ENCODE data around the gene PFKFB1.

PFKFB1 gene

GRCh38 chrX:54994099-54994498 lies at the start of gene PFKFB1:
Gene PFKFB1, minus strand, starts transcription at chrX:54994188. Its CDS starts 181 bp downstream, at chrX:54994007.
- DNase-seq, result no peak

- no peak for DNase-seq
Measured at GRCh38 chrX:55041514-55041913, 47.5 kb upstream of the PFKFB1 start.

DNA sequence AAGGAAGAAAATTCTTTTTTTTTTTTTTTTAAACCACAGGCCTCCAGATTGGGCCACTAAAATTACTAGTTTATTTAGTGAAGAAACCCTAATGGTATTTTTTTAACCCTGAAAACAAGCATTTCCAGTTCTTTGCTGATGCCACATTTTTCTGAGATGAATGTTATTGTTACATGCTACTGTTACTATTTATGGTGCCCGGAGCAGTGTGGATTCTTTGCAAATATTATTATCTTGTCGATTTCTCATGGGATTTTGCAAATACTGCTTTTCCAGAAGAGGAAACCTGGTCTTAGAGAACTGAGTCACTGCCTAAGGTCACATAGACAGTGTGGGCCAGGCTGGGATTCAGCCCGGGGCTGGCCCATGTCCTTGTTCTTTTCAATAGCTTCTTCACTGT lies 45.5 kb upstream of the PFKFB1 start:
- DNase-seq, result no peak

DNA sequence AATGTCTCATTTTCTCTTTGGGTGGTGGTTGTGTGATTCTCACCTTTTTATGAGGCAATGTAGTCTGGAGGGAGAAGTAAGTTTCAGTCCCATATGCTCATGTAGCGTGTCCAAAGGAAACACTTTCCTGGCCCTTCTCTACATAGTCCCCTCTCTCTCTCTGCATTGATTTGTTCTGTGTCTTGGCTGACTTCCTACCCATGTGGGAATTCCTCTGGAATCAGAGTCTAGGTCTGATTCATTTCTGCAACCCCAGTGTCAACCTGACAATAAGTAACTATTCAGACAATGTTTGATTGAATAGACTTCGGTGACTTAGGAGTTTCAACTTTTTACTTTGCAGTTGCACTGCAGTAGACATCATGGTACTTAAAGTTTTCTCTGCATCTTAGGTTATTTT lies 39.4 kb upstream of the PFKFB1 start:
- DNase-seq, result no peak

GRCh38 chrX:55030271-55031205 lies 36.5 kb upstream of the PFKFB1 start, which contains the start of gene ALAS2:
Gene ALAS2, minus strand, starts transcription at chrX:55030977. Its CDS starts 4,977 bp downstream, at chrX:55026000.
- no peak for DNase-seq

GRCh38 chrX:55029291-55029690 lies 35.3 kb upstream of the PFKFB1 start:
- no peak for DNase-seq

GRCh38 chrX:55028611-55029010 lies 34.6 kb upstream of the PFKFB1 start:
- DNase-seq, result no peak

DNA sequence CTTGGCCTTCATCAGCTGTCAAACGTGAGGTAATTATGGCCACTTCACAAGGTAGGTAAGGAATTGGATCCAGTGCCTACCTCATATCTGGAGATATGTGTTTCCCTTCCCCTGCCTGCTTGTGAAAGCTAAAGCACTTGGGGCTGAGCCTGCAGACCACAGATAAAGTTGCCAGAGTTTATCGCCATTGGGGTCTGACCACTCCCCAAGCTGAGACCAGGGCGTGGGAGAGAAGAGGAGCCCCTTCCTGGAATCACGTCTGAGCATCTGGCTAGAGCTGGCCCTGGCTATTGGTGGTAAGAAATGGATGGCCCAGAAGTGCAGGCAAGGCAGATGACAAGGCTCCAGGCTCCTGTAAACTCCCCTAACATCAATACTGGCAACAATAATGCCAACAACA lies 34.1 kb upstream of the PFKFB1 start:
- no peak for DNase-seq

- no peak for DNase-seq
Measured at GRCh38 chrX:55026840-55027239, 32.9 kb upstream of the PFKFB1 start.

DNA sequence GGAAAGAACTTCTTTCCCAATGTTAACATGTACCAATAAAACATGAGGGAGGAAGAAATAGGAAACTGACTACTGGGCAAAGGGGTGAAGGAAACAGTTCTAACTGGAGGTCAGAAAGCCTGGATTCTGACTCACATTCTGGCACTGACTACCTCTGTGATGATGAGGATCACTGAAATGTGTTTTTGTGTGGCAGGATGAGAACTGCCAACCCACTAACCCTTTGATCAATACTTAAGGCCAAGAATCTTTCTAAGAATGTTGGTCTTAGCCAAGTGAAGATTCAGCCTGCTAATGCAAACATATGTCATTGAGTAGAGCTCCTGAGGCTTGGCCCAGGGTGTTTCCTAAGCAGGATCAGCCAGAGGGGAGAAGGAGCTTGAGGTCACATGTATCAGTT lies 32.2 kb upstream of the PFKFB1 start:
- DNase-seq, result no peak

DNA sequence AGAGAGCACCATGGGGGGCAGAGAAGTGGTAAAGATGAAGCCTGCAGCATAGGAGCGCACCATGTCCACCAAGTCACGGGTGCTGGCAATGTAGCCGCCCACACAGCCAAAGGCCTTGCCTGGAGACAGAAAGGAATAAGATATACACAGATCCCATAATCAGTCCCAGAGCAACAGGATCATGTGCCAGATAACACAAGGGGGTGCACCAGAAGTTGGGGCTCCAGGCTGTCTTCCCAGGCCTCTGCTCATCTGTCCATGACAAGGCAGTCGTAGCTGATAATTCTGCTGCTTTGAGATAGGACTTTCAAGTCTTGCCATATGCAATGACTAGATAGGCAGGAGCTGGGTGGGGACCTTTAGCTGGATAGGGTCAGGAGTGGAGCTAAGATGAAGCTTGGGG lies 20.9 kb upstream of the PFKFB1 start:
- DNase-seq, result no peak

- no peak for DNase-seq
Measured at GRCh38 chrX:55011294-55011693, 17.3 kb upstream of the PFKFB1 start.

GRCh38 chrX:55008571-55009358 lies 14.8 kb upstream of the PFKFB1 start:
- no peak for DNase-seq

DNA sequence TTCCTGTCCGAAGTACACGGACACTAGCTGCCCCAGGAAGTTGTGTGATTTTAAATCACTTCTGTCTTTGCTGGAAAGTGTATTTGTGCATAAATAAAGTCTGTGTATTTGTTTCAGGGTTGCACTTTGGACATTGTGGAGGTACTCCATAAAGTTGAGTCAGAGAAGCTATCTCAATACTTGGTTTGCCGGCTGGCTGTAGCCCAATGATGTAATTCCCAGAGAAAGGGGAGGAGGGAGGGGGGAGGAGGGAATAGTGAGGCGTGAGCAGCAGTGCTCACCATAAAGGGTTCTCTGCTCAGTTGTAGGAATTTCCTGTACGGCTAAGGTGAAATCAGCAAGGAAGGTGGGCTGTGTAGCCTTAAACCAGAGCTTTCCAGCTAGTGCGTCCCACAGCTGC lies 13.7 kb upstream of the PFKFB1 start:
- no peak for DNase-seq

GRCh38 chrX:55006827-55007621 lies 13.0 kb upstream of the PFKFB1 start:
- no peak for DNase-seq

GRCh38 chrX:55005256-55005655 lies 11.3 kb upstream of the PFKFB1 start:
- DNase-seq, result no peak

- DNase-seq, result no peak
Measured at GRCh38 chrX:55004231-55004630, 10.2 kb upstream of the PFKFB1 start.

- DNase-seq, result peak; percentile 85
Measured at GRCh38 chrX:54999717-55000598, 6.0 kb upstream of the PFKFB1 start, which contains the start of gene APEX2. Gene APEX2, plus strand, starts transcription at chrX:55000363. Its CDS starts 60 bp downstream, at chrX:55000423.

DNA sequence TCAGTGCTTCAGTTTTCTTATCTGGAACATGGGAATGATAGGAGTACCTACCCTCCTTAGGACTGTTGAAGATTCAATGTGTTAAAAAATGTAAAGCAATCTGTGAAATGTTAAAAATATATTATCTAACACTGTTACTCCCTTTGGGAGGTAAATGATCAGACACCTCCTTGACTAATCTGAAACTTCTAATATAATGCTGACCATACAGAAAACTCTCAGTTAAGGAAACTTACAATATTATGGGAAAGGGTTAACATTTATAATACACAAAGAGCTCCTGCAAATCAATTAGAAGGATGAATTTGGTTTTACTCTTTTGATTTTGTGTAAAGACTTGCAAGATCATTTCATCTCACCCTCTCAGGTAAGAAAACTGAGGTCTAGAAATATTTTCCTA lies 1.6 kb upstream of the PFKFB1 start:
- no peak for DNase-seq

- DNase-seq, result no peak
Measured at GRCh38 chrX:54994668-54995351, 822 bp upstream of the PFKFB1 start.

Measured in NCI-H1105 treated with DMSO at 0.1 percent for 48 hours (cell line).